Upper lobe of left lung (tissue), 6 donors: Measurements from ENCODE around the gene MTARC2. TPM values are rescaled to one million over a fixed set of nuclear protein-coding genes. Genes with fewer than 3 reads are reported as not detected.

ENCODE experiments used
- ATAC-seq, 2 donors: fragments of 200-7000 bp; cut with Tn5 transposase; one replicate each; pipeline ENCODE4 v1.9.1; 2022; ENCODE audit warnings: mild to moderate bottlenecking in 2 of 2, moderate library complexity in 2 of 2; ENCODE audit not compliant: low FRiP score in 2 of 2
- DNase-seq, 2 donors: peaks; one replicate each; pipeline ENCODE4 v3.0.0-alpha.2; 2019 to 2020
- H3K27ac ChIP-seq, 4 donors: fragments of 200-600 bp; sonication (generic); one replicate each; pipeline ENCODE4 v1.5.1; 2016 to 2019
- H3K27me3 ChIP-seq, 4 donors: fragments of 200-600 bp; sonication (generic); one replicate each; pipeline ENCODE4 v1.5.1; 2017 to 2019
- H3K36me3 ChIP-seq, 4 donors: fragments of 200-600 bp; sonication (generic); one replicate each; pipeline ENCODE4 v1.5.1; 2016 to 2019
- H3K4me1 ChIP-seq, 4 donors: fragments of 200-600 bp; sonication (generic); one replicate each; pipeline ENCODE4 v1.5.1; 2018 to 2019
- H3K4me3 ChIP-seq, 4 donors: fragments of 200-600 bp; sonication (generic); one replicate each; pipeline ENCODE4 v1.5.1; 2017 to 2019; ENCODE audit warnings: mild to moderate bottlenecking in 2 of 4, moderate library complexity in 1 of 4
- H3K9me3 ChIP-seq, 4 donors: fragments of 200-600 bp; sonication (generic); one replicate each; pipeline ENCODE4 v1.5.1; 2018 to 2019
- CTCF ChIP-seq, 6 experiments: fragments of 450-650 bp in 4 of 6; fragments of 200-600 bp in 2 of 6; sonication (generic) in 2 of 6; IDR thresholded peaks; one replicate each; pipeline ENCODE4 v1.5.1; 2016 to 2019; ENCODE audit warnings: antibody characterized with exemption in 6 of 6
- EP300 ChIP-seq, 4 donors: sonication (generic); formaldehyde crosslinking; IDR thresholded peaks; one replicate each; pipeline ENCODE4 v1.5.1; 2017; ENCODE audit warnings: antibody characterized with exemption in 4 of 4, control low read depth in 2 of 4
- POLR2A ChIP-seq, 4 donors: fragments of 450-650 bp; IDR thresholded peaks; one replicate each; pipeline ENCODE4 v1.5.1; 2016 to 2017; ENCODE audit warnings: antibody characterized with exemption in 4 of 4, mild to moderate bottlenecking in 2 of 4
- POLR2AphosphoS5 ChIP-seq, 2 donors: sonication (generic); formaldehyde crosslinking; IDR thresholded peaks; one replicate each; pipeline ENCODE4 v1.5.1; 2017; ENCODE audit warnings: antibody characterized with exemption in 2 of 2
- WGBS, 2 donors: methylation state at CpG; one replicate each; pipeline ENCODE4 v1.1.5; 2017 to 2018; 5-methylcytosine and 5-hydroxymethylcytosine counted together
- total RNA-seq, 6 donors: library from RNA; depleted of rRNA in 4 of 6; stranded (reverse); fragments of >200 nt in 4 of 6; gene quantifications; one replicate each; pipeline versions ENCODE4 v1.1.0 to v1.2.1, GENCODE V29; 2016 to 2021
- donor health status: DM: no; HTN: no; CAD: no; lungs with moderate emphysema.
- donor health status: DM: no; HTN: yes; CAD: no; lungs with severe emphysema.

The MTARC2 gene
- total RNA-seq, 6 donors from 2014 or later, result 44.2 to 125 (median 62.0) TPM

GRCh38 chr1:220746851-220747250 lies 1.3 kb upstream of the MTARC2 start:
- H3K27me3 ChIP-seq, result no peaks in the 10 kb centered on the region
- 88 to 92% methylated on average over 3 of the region's 3 CpGs for WGBS, 2 donors
- H3K27ac ChIP-seq, result peak overlapping the region in 1 of 4 donors; percentile 97
- DNase-seq (no peak), ATAC-seq (no peak)
- peaks cover 12 to 25% (median 24%) of the 10 kb centered on the region in 4 donors for H3K4me1 ChIP-seq
- H3K9me3 ChIP-seq, result peaks cover 0 to 3% (median 0%) of the 10 kb centered on the region in 4 donors
- TF ChIP-seq POLR2AphosphoS5 (IDR thresholded peaks at IDR 0.05), result no peak
- TF ChIP-seq CTCF (IDR thresholded peaks at IDR 0.05), result no peak
- no peak for TF ChIP-seq POLR2A (IDR thresholded peaks at IDR 0.05)
- TF ChIP-seq EP300 (IDR thresholded peaks at IDR 0.05), result no peak
- H3K4me3 ChIP-seq, result no peak overlapping the region
- no peaks in the 10 kb centered on the region for H3K36me3 ChIP-seq

DNA sequence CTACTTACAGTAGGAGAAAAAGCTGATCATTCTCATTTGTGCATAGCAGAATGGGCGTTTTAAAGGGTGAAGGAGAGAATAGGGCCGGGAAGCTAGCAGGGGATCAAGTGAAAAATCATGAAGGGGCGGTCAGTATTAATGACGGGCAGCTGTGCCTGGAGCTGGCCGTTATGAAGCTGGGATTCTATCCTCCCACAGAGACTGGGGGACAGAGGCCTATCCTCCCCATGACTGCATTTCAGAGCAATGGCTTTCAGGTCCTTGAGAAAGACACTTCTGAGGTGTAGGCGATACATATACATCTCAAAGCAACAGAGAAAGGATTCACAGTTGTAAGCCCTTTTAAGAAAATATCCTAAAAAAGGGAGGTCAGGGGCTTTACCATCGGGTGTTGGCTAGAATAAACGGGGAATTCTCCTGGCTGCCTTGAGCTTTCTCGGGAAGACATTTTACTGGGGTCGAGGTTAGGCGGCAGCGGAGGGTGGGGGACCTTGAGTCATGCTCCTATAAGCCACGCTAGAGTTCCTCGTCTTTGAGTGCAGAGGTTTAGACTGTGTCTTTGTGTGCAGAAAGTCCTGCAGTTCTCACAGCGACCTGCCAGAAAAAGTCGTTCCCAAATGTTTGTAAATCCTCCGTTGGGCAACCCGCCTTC lies 559 bp upstream of the MTARC2 start:
- peaks cover 19 to 29% (median 24%) of the 10 kb centered on the region in 4 donors for H3K4me1 ChIP-seq
- 24 to 27% methylated on average over 16 to 18 of the region's 18 CpGs for WGBS, 2 donors
- DNase-seq, result no peak

DNA sequence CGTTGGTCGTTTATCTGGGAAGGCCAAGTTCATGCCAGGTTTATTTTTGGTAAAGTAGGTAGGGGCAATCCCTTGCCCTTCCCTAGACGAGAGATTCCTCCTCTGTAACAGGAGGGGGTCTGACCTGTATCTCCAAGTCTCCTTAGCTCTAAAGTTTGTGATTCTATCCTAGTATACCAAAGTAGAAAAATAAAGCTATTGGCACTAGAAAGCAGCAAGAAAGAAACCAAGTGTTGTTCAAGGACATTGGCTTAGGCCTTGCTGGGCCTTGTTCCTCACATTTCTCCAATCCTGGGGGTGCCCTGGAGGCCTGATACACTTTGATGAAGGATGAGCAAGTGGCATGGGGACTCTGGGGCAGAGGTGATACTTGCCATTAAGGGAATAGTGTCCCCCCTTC lies 814 bp downstream of the MTARC2 start:
- H3K27ac ChIP-seq, result peak overlapping the region; percentile 82 to 97 (median 91)
- no peak for ATAC-seq

More for the DNA sequence above, 559 bp upstream of the MTARC2 start:
- ATAC-seq, result peak in 1 of 2 donors; percentile 39
- no peak for TF ChIP-seq POLR2A (IDR thresholded peaks at IDR 0.05)
- no peak for TF ChIP-seq POLR2AphosphoS5 (IDR thresholded peaks at IDR 0.05)
- no peak for TF ChIP-seq EP300 (IDR thresholded peaks at IDR 0.05)
- no peak for TF ChIP-seq CTCF (IDR thresholded peaks at IDR 0.05)
- Histone ChIP-seq H3K9me3 (peaks cover 0 to 3% (median 0%) of the 10 kb centered on the region in 4 donors), H3K27me3 (no peaks in the 10 kb centered on the region), H3K4me3 (peak overlapping the region; percentile 49 to 91 (median 86)), H3K36me3 (no peaks in the 10 kb centered on the region), H3K27ac (peak overlapping the region; percentile 82 to 97 (median 91))

DNA sequence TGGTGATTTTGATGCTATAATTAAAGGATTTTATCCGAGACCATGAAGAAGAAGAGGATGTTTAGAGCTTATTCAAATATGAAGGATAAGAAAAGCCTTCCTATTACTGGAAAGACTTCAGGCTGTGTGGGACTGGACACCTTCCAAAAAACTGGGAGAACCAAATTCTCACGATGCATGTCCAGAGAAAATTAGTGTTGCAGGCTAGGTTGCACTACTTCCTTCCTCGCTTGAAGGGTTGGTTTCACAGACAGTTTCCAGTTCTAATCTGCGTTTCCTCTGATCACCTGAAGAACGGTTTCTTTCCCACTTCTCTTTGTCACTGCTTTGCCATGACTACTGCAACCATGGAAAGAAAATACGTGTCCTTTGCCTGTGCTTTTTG lies 2.0 kb downstream of the MTARC2 start:
- H3K27ac ChIP-seq, result peak overlapping the region; percentile 82 to 97 (median 91)
- WGBS, 2 donors, result 14 to 24% methylated on average over 6 of the region's 6 CpGs

More for the DNA sequence above, 814 bp downstream of the MTARC2 start:
- Histone ChIP-seq H3K4me1 (peaks cover 23 to 35% (median 32%) of the 10 kb centered on the region in 4 donors), H3K36me3 (no peaks in the 10 kb centered on the region), H3K27me3 (no peaks in the 10 kb centered on the region), H3K9me3 (peaks cover 0 to 3% (median 0%) of the 10 kb centered on the region in 4 donors), H3K4me3 (peak overlapping the region; percentile 49 to 91 (median 86))
- DNase-seq, result no peak
- TF ChIP-seq POLR2AphosphoS5 (IDR thresholded peaks at IDR 0.05) (no peak), EP300 (IDR thresholded peaks at IDR 0.05) (no peak), CTCF (IDR thresholded peaks at IDR 0.05) (no peak), POLR2A (IDR thresholded peaks at IDR 0.05) (no peak)
- WGBS, 2 donors, result 5 to 7% methylated on average over 3 of the region's 3 CpGs

More for the DNA sequence above, 2.0 kb downstream of the MTARC2 start:
- Histone ChIP-seq H3K9me3 (peaks cover 0 to 3% (median 0%) of the 10 kb centered on the region in 4 donors), H3K36me3 (peaks cover 0 to 8% (median 2%) of the 10 kb centered on the region in 4 donors), H3K27me3 (no peaks in the 10 kb centered on the region), H3K4me3 (peak overlapping the region in 3 of 4 donors; percentile 82 to 91 (median 89)), H3K4me1 (peaks cover 26 to 42% (median 39%) of the 10 kb centered on the region in 4 donors)
- no peak for TF ChIP-seq POLR2A (IDR thresholded peaks at IDR 0.05)
- no peak for TF ChIP-seq POLR2AphosphoS5 (IDR thresholded peaks at IDR 0.05)
- no peak for TF ChIP-seq EP300 (IDR thresholded peaks at IDR 0.05)
- TF ChIP-seq CTCF (IDR thresholded peaks at IDR 0.05), result no peak
- ATAC-seq (no peak), DNase-seq (no peak)
